ENCODE measurements around the gene LRMDA.

GRCh38 chr10:76191336-76191735 is 759.9 kb downstream of the LRMDA start:
- no peak for TF ChIP-seq CTCF (IDR thresholded peaks at IDR 0.05)
- TF ChIP-seq EZH2phosphoT487 (IDR thresholded peaks at IDR 0.05) = no peak

Measured in neural progenitor cell (in vitro differentiated cells).